ENCODE data around the gene GALNT2.

GALNT2 gene

GRCh38 chr1:230330157-230330556 is 263.1 kb downstream of the GALNT2 start:
- no peak overlapping the region for H3K4me2 ChIP-seq (ENCODE audit: low read depth, low read length, poor library complexity, severe bottlenecking)
- no peaks in the 10 kb centered on the region for H3K9me3 ChIP-seq (ENCODE audit: insufficient read depth, low read length)
- no peak overlapping the region for H3K27ac ChIP-seq (ENCODE audit: low read depth, low read length)
- H3K79me2 ChIP-seq (ENCODE audit: insufficient read depth, low read length) = no peaks in the 10 kb centered on the region
- H2AFZ ChIP-seq (ENCODE audit: low read depth, low read length, severe bottlenecking) = no peak overlapping the region
- no peak overlapping the region for H3K9ac ChIP-seq (ENCODE audit: low read length)
- H3K36me3 ChIP-seq (ENCODE audit: low read length) = no peaks in the 10 kb centered on the region
- no peaks in the 10 kb centered on the region for H4K20me1 ChIP-seq (ENCODE audit: low read depth, low read length)
- no peaks in the 10 kb centered on the region for H3K27me3 ChIP-seq (ENCODE audit: low read length)
- TF ChIP-seq CTCF (IDR thresholded peaks at IDR 0.05; ENCODE audit: insufficient read depth, low read length, poor library complexity, severe bottlenecking) = no peak
- no peak for TF ChIP-seq EZH2phosphoT487 (conservative IDR thresholded peaks at IDR 0.05; ENCODE audit: low read length)
- no peaks in the 10 kb centered on the region for H3K9me2 ChIP-seq (replicated peaks; ENCODE audit: insufficient read depth, low read length)
- H3F3A ChIP-seq (ENCODE audit: insufficient read depth) = no peaks in the 10 kb centered on the region
- H3K4me3 ChIP-seq (ENCODE audit: insufficient read depth, low read length, poor library complexity, severe bottlenecking) = no peak overlapping the region
